HCT116 (cell line): ENCODE results near the gene MPP2. TPM values are rescaled to one million over a fixed set of nuclear protein-coding genes. Genes with fewer than 3 reads are reported as not detected.

Experiments used
- ATAC-seq: fragments of 200-7000 bp; cut with Tn5 transposase; 2 replicates; pipeline ENCODE4 v1.9.1; 2020; ENCODE audit warnings: mild to moderate bottlenecking, moderate library complexity
- BruUV-seq: library from RNA; stranded (reverse); fragments of 400-500 nt; replicated peaks from 2 replicates; lab custom pipeline; 2021; lab: Mats Ljungman, UMichigan
- CTCF ChIA-PET: fragments of 300-600 bp; sonication (Branson Sonifier 250); formaldehyde crosslinking; loops from one replicate; lab custom pipeline; 2021; ENCODE audit warnings: antibody characterized with exemption; lab: Charles Lee
- POLR2A ChIA-PET: fragments of 300-600, 350-600 bp; sonication (Branson Sonifier 250); formaldehyde crosslinking; loops from one replicate; lab custom pipeline; 2021; ENCODE audit warnings: antibody characterized with exemption; lab: Charles Lee
- RAD21 ChIA-PET, 2 experiments: fragments of 300-600 bp; sonication (Branson Sonifier 250); formaldehyde crosslinking; loops; one replicate each; lab custom pipeline; 2023; ENCODE audit warnings: low total read pairs in 2 of 2; ENCODE audit not compliant: uncharacterized antibody in 2 of 2, unreplicated experiment in 2 of 2, low non-redundant PET in 1 of 2; lab: Charles Lee
- DNase-seq: peaks from one replicate; pipeline ENCODE4 v3.0.0-alpha.2; 2010; ENCODE audit warnings: low read depth, low spot score
- H2AFZ ChIP-seq: fragments of 200-600 bp; shearing (Covaris generic), sonication (generic); 2 replicates; pipeline ENCODE4 v1.6.1; 2017; ENCODE audit warnings: low read depth, mixed run types, mixed read lengths, antibody characterized with exemption, low read length; ENCODE audit not compliant: poor library complexity, severe bottlenecking
- H3K27ac ChIP-seq: 2 replicates; pipeline ENCODE4 v1.5.1; 2012; ENCODE audit warnings: low read depth, low read length
- H3K27me3 ChIP-seq: fragments of 200-600 bp; sonication (generic); 2 replicates; pipeline ENCODE4 v1.6.1; 2016; ENCODE audit warnings: mixed run types, low read length, mixed read lengths; ENCODE audit not compliant: insufficient read depth
- H3K36me3 ChIP-seq, 2 experiments: fragments of 200-500 bp in 1 of 2; fragments of 200-600 bp in 1 of 2; sonication (Bioruptor generic) in 1 of 2; sonication (generic) in 1 of 2; 2 replicates each; pipeline versions ENCODE4 v1.5.1 to v1.6.1; 2014 to 2016; ENCODE audit warnings: low read length in 2 of 2, inconsistent platforms in 1 of 2, mixed read lengths in 1 of 2, mixed run types in 1 of 2; ENCODE audit not compliant: insufficient read depth in 2 of 2, control insufficient read depth in 1 of 2
- H3K4me1 ChIP-seq, 2 experiments: fragments of 200-600 bp in 1 of 2; sonication (generic) in 1 of 2; 2 replicates each; pipeline versions ENCODE4 v1.5.1 to v1.6.1; 2012 to 2017; ENCODE audit warnings: low read length in 2 of 2, inconsistent platforms in 1 of 2, mild to moderate bottlenecking in 1 of 2, mixed read lengths in 1 of 2, mixed run types in 1 of 2, moderate library complexity in 1 of 2; ENCODE audit not compliant: insufficient read depth in 2 of 2, control insufficient read depth in 1 of 2
- H3K4me2 ChIP-seq: fragments of 200-600 bp; sonication (generic); 2 replicates; pipeline ENCODE4 v1.6.1; 2017; ENCODE audit warnings: mixed run types, low read length, mixed read lengths
- H3K4me3 ChIP-seq, 2 experiments: fragments of 200-600 bp in 1 of 2; sonication (generic) in 1 of 2; replicated peaks in 1 of 2; 2 replicates each; pipeline ENCODE4 v1.5.1; 2011 to 2016; ENCODE audit warnings: low read length in 2 of 2, control low read depth in 1 of 2, low read depth in 1 of 2, mild to moderate bottlenecking in 1 of 2, mixed read lengths in 1 of 2, mixed run types in 1 of 2
- H3K79me2 ChIP-seq: fragments of 200-600 bp; sonication (generic); 2 replicates; pipeline ENCODE4 v1.6.1; 2017; ENCODE audit warnings: mild to moderate bottlenecking, mixed run types, low read length, moderate library complexity, mixed read lengths; ENCODE audit not compliant: insufficient read depth
- H3K9ac ChIP-seq: fragments of 200-600 bp; sonication (generic); 2 replicates; pipeline ENCODE4 v1.6.1; 2016; ENCODE audit warnings: low read length, mixed read lengths
- H3K9me2 ChIP-seq: fragments of 200-600 bp; sonication (generic), shearing (Covaris generic); 2 replicates; pipeline ENCODE4 v1.6.1; 2017; ENCODE audit warnings: mixed run types, mild to moderate bottlenecking, moderate library complexity; ENCODE audit not compliant: insufficient read depth
- H3K9me3 ChIP-seq, 2 experiments: fragments of 200-500 bp in 1 of 2; fragments of 200-600 bp in 1 of 2; sonication (Bioruptor generic) in 1 of 2; sonication (generic) in 1 of 2; 2 replicates each; pipeline ENCODE4 v1.6.1; 2014 to 2017; ENCODE audit warnings: low read length in 2 of 2, mixed read lengths in 2 of 2, inconsistent platforms in 1 of 2, low read depth in 1 of 2, mild to moderate bottlenecking in 1 of 2, mixed run types in 1 of 2, moderate library complexity in 1 of 2; ENCODE audit not compliant: control insufficient read depth in 1 of 2, insufficient read depth in 1 of 2
- H4K20me1 ChIP-seq: fragments of 200-600 bp; sonication (generic), shearing (Covaris generic); 2 replicates; pipeline ENCODE4 v1.6.1; 2017; ENCODE audit warnings: mixed run types, mild to moderate bottlenecking, moderate library complexity; ENCODE audit not compliant: insufficient read depth
- CBX3 ChIP-seq: IDR thresholded peaks from 2 replicates; pipeline ENCODE4 v1.6.1; 2012; ENCODE audit warnings: low read depth
- CEBPB ChIP-seq: IDR thresholded peaks from 2 replicates; pipeline ENCODE4 v1.6.1; 2012; ENCODE audit warnings: low read depth
- EGR1 ChIP-seq: IDR thresholded peaks from 2 replicates; pipeline ENCODE4 v1.6.1; 2012; ENCODE audit warnings: low read depth
- ELF1 ChIP-seq: IDR thresholded peaks from 2 replicates; pipeline ENCODE4 v1.6.1; 2012; ENCODE audit warnings: low read depth, borderline replicate concordance
- EZH2phosphoT487 ChIP-seq: fragments of 200-600 bp; IDR thresholded peaks from 2 replicates; pipeline ENCODE4 v1.6.1; 2018; ENCODE audit warnings: antibody characterized with exemption, borderline replicate concordance
- FOSL1 ChIP-seq: IDR thresholded peaks from 2 replicates; pipeline ENCODE4 v1.6.1; 2012; ENCODE audit warnings: low read depth
- JUND ChIP-seq: IDR thresholded peaks from 2 replicates; pipeline ENCODE4 v1.6.1; 2012
- POLR2A ChIP-seq: IDR thresholded peaks from 2 replicates; pipeline ENCODE4 v1.7.0; 2011; ENCODE audit warnings: borderline replicate concordance; ENCODE audit not compliant: insufficient read depth, insufficient read length; ENCODE audit errors: extremely low read depth
- RAD21 ChIP-seq: IDR thresholded peaks from 2 replicates; pipeline ENCODE4 v1.6.1; 2012; ENCODE audit warnings: low read depth, mild to moderate bottlenecking
- SIN3A ChIP-seq: IDR thresholded peaks from 2 replicates; pipeline ENCODE4 v1.6.1; 2012; ENCODE audit warnings: low read depth
- SP1 ChIP-seq: IDR thresholded peaks from 2 replicates; pipeline ENCODE4 v1.6.1; 2012; ENCODE audit warnings: low read depth
- SRF ChIP-seq: IDR thresholded peaks from 2 replicates; pipeline ENCODE4 v1.6.1; 2012; ENCODE audit warnings: low read depth
- TCF7L2 ChIP-seq: IDR thresholded peaks from 2 replicates; pipeline ENCODE4 v1.7.0; 2011; ENCODE audit warnings: borderline replicate concordance, inconsistent platforms; ENCODE audit not compliant: insufficient read depth, insufficient read length; ENCODE audit errors: extremely low read depth
- YY1 ChIP-seq: IDR thresholded peaks from 2 replicates; pipeline ENCODE4 v1.6.1; 2011; ENCODE audit warnings: low read length, low read depth, moderate library complexity, mild to moderate bottlenecking; ENCODE audit not compliant: insufficient replicate concordance; ENCODE audit errors: extremely low read depth
- ZNF274 ChIP-seq: fragments of 200-500 bp; sonication (Bioruptor generic); IDR thresholded peaks from 2 replicates; pipeline ENCODE4 v1.6.1; 2014; ENCODE audit warnings: mild to moderate bottlenecking, low read depth, low read length, inconsistent platforms
- intact Hi-C: fragments of 100-400 bp; cut with micrococcal nuclease; formaldehyde crosslinking; loops from 2 replicates; pipeline ENCODE4 v1.10.0; 2022
- total RNA-seq: library from RNA; stranded (reverse); gene quantifications from one replicate; pipeline ENCODE4 v1.2.1, GENCODE V29; 2021; ENCODE audit not compliant: unreplicated experiment
- TF ChIP-seq, protein P1 (sequence below), 3 experiments: fragments of 200-600 bp in 1 of 3; sonication (generic) in 1 of 3; IDR thresholded peaks in 2 of 3; conservative IDR thresholded peaks in 1 of 3; 2 replicates each; pipeline ENCODE4 v1.5.1; 2012 to 2017; ENCODE audit warnings: low read depth in 2 of 3, low read length in 2 of 3, antibody characterized with exemption in 1 of 3, borderline replicate concordance in 1 of 3, control low read depth in 1 of 3, mild to moderate bottlenecking in 1 of 3, mixed read lengths in 1 of 3, mixed run types in 1 of 3, moderate library complexity in 1 of 3; ENCODE audit not compliant: insufficient read depth in 1 of 3
- TF ChIP-seq, protein P2 (sequence below): IDR thresholded peaks from 2 replicates; pipeline ENCODE4 v1.6.1; 2012
- TF ChIP-seq, protein P3 (sequence below): IDR thresholded peaks from 2 replicates; pipeline ENCODE4 v1.6.1; 2012; ENCODE audit warnings: low read depth
- TF ChIP-seq, protein P4 (sequence below): IDR thresholded peaks from 2 replicates; pipeline ENCODE4 v1.6.1; 2012

Gene MPP2
- total RNA-seq, 1 experiment from 2014 or later = 16.4 TPM

DNA sequence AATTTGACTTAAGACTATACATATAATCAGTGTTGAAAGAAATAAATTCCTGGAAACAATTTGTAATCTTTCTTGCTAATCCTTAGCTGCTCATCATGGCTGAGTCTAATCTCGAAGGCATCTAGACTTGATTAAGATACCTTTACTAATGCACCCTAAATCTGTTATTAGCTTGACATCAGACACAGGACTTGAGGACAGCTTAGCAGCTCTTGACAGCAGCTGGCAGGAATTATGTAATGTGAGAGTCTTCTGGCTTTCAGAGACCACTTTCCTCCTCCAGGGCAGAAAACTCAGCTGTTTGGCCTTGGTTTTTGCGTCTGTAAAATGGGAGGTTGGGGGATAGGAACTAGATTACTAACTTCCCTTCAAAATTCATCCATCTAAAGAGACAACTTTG is 7.1 kb upstream of the MPP2 start:
- ATAC-seq (no peak), DNase-seq (no peak)
- peaks cover 0 to 3% of the 10 kb centered on the region in 2 experiments; a peak in 1 of 4 replicates for H3K4me1 ChIP-seq
- H3K9me3 ChIP-seq = no peaks in the 10 kb centered on the region
- no peak overlapping the region for H2AFZ ChIP-seq
- H3K4me2 ChIP-seq = no peak overlapping the region
- no peaks in the 10 kb centered on the region for H3K79me2 ChIP-seq
- no peak overlapping the region for H3K9ac ChIP-seq
- ChIA-PET POLR2A (no interaction called here), CTCF (interaction anchor here (1.0 kb wide), 1 partner anchor 29 kb away, joined by 3 read pairs; no protein-coding TSS in a partner anchor), RAD21 (interaction anchor here in 1 of 2 experiments (0.5 kb wide), 1 partner anchor 165 kb away, joined by 3 read pairs; no protein-coding TSS in a partner anchor)
- H3K4me3 ChIP-seq = no peak overlapping the region
- intact Hi-C loops = no loop called here
- H3K27me3 ChIP-seq = no peaks in the 10 kb centered on the region
- H3K36me3 ChIP-seq = no peaks in the 10 kb centered on the region
- H3K9me2 ChIP-seq = no peaks in the 10 kb centered on the region
- H4K20me1 ChIP-seq = no peaks in the 10 kb centered on the region
- TF ChIP-seq EGR1 = no peak
- no peak for TF ChIP-seq JUND
- no peak for TF ChIP-seq SRF
- TF ChIP-seq YY1 = no peak
- no peak for TF ChIP-seq SIN3A
- no peak for TF ChIP-seq ZNF274
- TF ChIP-seq SP1 = no peak
- no peak for TF ChIP-seq ELF1
- no peak for TF ChIP-seq RAD21
- TF ChIP-seq, protein P1, sequence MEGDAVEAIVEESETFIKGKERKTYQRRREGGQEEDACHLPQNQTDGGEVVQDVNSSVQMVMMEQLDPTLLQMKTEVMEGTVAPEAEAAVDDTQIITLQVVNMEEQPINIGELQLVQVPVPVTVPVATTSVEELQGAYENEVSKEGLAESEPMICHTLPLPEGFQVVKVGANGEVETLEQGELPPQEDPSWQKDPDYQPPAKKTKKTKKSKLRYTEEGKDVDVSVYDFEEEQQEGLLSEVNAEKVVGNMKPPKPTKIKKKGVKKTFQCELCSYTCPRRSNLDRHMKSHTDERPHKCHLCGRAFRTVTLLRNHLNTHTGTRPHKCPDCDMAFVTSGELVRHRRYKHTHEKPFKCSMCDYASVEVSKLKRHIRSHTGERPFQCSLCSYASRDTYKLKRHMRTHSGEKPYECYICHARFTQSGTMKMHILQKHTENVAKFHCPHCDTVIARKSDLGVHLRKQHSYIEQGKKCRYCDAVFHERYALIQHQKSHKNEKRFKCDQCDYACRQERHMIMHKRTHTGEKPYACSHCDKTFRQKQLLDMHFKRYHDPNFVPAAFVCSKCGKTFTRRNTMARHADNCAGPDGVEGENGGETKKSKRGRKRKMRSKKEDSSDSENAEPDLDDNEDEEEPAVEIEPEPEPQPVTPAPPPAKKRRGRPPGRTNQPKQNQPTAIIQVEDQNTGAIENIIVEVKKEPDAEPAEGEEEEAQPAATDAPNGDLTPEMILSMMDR (IDR thresholded peaks at IDR 0.05 in 2 of 3, conservative IDR thresholded peaks at IDR 0.05 in 1 of 3; ENCODE audit: borderline replicate concordance in 1 of 3, insufficient read depth in 1 of 3, low read depth in 2 of 3, low read length in 2 of 3) = no peak
- no peak for TF ChIP-seq EZH2phosphoT487
- TF ChIP-seq CBX3 = no peak
- TF ChIP-seq, protein P2, sequence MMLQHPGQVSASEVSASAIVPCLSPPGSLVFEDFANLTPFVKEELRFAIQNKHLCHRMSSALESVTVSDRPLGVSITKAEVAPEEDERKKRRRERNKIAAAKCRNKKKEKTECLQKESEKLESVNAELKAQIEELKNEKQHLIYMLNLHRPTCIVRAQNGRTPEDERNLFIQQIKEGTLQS = no peak
- TF ChIP-seq, protein P3, sequence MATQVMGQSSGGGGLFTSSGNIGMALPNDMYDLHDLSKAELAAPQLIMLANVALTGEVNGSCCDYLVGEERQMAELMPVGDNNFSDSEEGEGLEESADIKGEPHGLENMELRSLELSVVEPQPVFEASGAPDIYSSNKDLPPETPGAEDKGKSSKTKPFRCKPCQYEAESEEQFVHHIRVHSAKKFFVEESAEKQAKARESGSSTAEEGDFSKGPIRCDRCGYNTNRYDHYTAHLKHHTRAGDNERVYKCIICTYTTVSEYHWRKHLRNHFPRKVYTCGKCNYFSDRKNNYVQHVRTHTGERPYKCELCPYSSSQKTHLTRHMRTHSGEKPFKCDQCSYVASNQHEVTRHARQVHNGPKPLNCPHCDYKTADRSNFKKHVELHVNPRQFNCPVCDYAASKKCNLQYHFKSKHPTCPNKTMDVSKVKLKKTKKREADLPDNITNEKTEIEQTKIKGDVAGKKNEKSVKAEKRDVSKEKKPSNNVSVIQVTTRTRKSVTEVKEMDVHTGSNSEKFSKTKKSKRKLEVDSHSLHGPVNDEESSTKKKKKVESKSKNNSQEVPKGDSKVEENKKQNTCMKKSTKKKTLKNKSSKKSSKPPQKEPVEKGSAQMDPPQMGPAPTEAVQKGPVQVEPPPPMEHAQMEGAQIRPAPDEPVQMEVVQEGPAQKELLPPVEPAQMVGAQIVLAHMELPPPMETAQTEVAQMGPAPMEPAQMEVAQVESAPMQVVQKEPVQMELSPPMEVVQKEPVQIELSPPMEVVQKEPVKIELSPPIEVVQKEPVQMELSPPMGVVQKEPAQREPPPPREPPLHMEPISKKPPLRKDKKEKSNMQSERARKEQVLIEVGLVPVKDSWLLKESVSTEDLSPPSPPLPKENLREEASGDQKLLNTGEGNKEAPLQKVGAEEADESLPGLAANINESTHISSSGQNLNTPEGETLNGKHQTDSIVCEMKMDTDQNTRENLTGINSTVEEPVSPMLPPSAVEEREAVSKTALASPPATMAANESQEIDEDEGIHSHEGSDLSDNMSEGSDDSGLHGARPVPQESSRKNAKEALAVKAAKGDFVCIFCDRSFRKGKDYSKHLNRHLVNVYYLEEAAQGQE = no peak
- TF ChIP-seq POLR2A = no peak
- no peak for TF ChIP-seq CEBPB
- TF ChIP-seq FOSL1 = no peak
- no peak for TF ChIP-seq TCF7L2
- TF ChIP-seq, protein P4, sequence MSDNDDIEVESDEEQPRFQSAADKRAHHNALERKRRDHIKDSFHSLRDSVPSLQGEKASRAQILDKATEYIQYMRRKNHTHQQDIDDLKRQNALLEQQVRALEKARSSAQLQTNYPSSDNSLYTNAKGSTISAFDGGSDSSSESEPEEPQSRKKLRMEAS = no peak
- no TSS peak for BruUV-seq
- H3K27ac ChIP-seq = no peak overlapping the region
